CD14-positive monocyte (primary cell): ENCODE data around the gene BNC2. TPM values are rescaled to one million over a fixed set of nuclear protein-coding genes. Genes with fewer than 3 reads are reported as not detected.

Experiments used
- DNase-seq, 3 donors: peaks; one replicate each; pipeline ENCODE4 v3.0.0-alpha.2; 2011 to 2022
- H2AFZ ChIP-seq: 2 replicates; pipeline ENCODE4 v1.6.0; 2012; ENCODE audit warnings: mild to moderate bottlenecking, low read depth, low read length, inconsistent platforms; ENCODE audit not compliant: insufficient read depth, poor library complexity, severe bottlenecking
- H3K27ac ChIP-seq, 2 donors: 1 replicate in 1 of 2; 2 replicates in 1 of 2; pipeline ENCODE4 v1.5.1; 2012 to 2013; ENCODE audit warnings: low read length in 2 of 2, control low read depth in 1 of 2, inconsistent platforms in 1 of 2, low read depth in 1 of 2, mild to moderate bottlenecking in 1 of 2
- H3K27me3 ChIP-seq, 2 donors: one replicate each; pipeline versions ENCODE4 v1.6.0 to v1.6.1; 2011 to 2013; ENCODE audit warnings: low read length in 2 of 2; ENCODE audit not compliant: control insufficient read depth in 2 of 2, insufficient read depth in 2 of 2
- H3K36me3 ChIP-seq, 2 donors: replicated peaks in 1 of 2; 1 replicate in 1 of 2; 2 replicates in 1 of 2; pipeline versions ENCODE4 v1.5.1 to v1.6.1; 2012 to 2013; ENCODE audit warnings: low read length in 2 of 2, control low read depth in 1 of 2, inconsistent platforms in 1 of 2, mild to moderate bottlenecking in 1 of 2; ENCODE audit not compliant: insufficient read depth in 2 of 2, control insufficient read depth in 1 of 2
- H3K4me1 ChIP-seq, 2 donors: 1 replicate in 1 of 2; 2 replicates in 1 of 2; pipeline versions ENCODE4 v1.5.1 to v1.6.1; 2012 to 2013; ENCODE audit warnings: low read length in 2 of 2, control low read depth in 1 of 2, inconsistent platforms in 1 of 2, mild to moderate bottlenecking in 1 of 2, moderate library complexity in 1 of 2; ENCODE audit not compliant: insufficient read depth in 2 of 2, control insufficient read depth in 1 of 2
- H3K4me2 ChIP-seq: replicated peaks from 2 replicates; pipeline ENCODE3; 2012; ENCODE audit warnings: low read length, moderate library complexity, mild to moderate bottlenecking; ENCODE audit not compliant: poor library complexity, severe bottlenecking; ENCODE audit errors: extremely low read depth
- H3K4me3 ChIP-seq, 3 experiments: fragments of 200-600 bp in 1 of 3; sonication (generic) in 1 of 3; replicated peaks in 1 of 3; 1 replicate in 2 of 3; 2 replicates in 1 of 3; pipeline ENCODE4 v1.5.1; 2011 to 2013; ENCODE audit warnings: low read length in 3 of 3, mild to moderate bottlenecking in 3 of 3, control low read depth in 2 of 3, low read depth in 2 of 3, inconsistent platforms in 1 of 3, moderate library complexity in 1 of 3
- H3K79me2 ChIP-seq: 2 replicates; pipeline ENCODE4 v1.6.0; 2012; ENCODE audit warnings: mild to moderate bottlenecking, control low read depth, inconsistent platforms, low read length, moderate library complexity; ENCODE audit not compliant: insufficient read depth
- H3K9ac ChIP-seq: 2 replicates; pipeline ENCODE4 v1.6.0; 2017; ENCODE audit warnings: low read length, mild to moderate bottlenecking; ENCODE audit not compliant: insufficient read depth, poor library complexity, severe bottlenecking
- H3K9me3 ChIP-seq, 2 donors: replicated peaks in 1 of 2; 1 replicate in 1 of 2; 2 replicates in 1 of 2; pipeline versions ENCODE4 v1.5.1 to v1.6.1; 2012 to 2013; ENCODE audit warnings: low read length in 2 of 2, control low read depth in 1 of 2; ENCODE audit not compliant: control insufficient read depth in 1 of 2, insufficient read depth in 1 of 2
- H4K20me1 ChIP-seq: 2 replicates; pipeline ENCODE4 v1.6.0; 2012; ENCODE audit warnings: mild to moderate bottlenecking, low read length, control low read depth, moderate library complexity; ENCODE audit not compliant: insufficient read depth
- H3K27ac Mint-ChIP-seq, 7 donors: one replicate each; pipeline ENCODE4 v1.8.0; 2020; ENCODE audit warnings: mild to moderate bottlenecking in 7 of 7, mixed read lengths in 7 of 7, moderate library complexity in 6 of 7, inconsistent platforms in 2 of 7
- H3K27me3 Mint-ChIP-seq, 3 donors: one replicate each; pipeline ENCODE4 v1.8.0; 2021 to 2022; ENCODE audit warnings: low read depth in 3 of 3, mild to moderate bottlenecking in 3 of 3, mixed read lengths in 3 of 3, moderate library complexity in 3 of 3, inconsistent platforms in 1 of 3
- H3K36me3 Mint-ChIP-seq, 2 donors: one replicate each; pipeline ENCODE4 v1.8.0; 2020; ENCODE audit warnings: mixed read lengths in 2 of 2, inconsistent platforms in 1 of 2, mild to moderate bottlenecking in 1 of 2
- H3K4me1 Mint-ChIP-seq: one replicate; pipeline ENCODE4 v1.8.0; 2020; ENCODE audit warnings: mild to moderate bottlenecking, mixed read lengths
- H3K4me3 Mint-ChIP-seq, 2 donors: one replicate each; pipeline ENCODE4 v1.8.0; 2020; ENCODE audit warnings: mild to moderate bottlenecking in 2 of 2, mixed read lengths in 2 of 2, moderate library complexity in 1 of 2
- H3K9me3 Mint-ChIP-seq, 7 donors: one replicate each; pipeline ENCODE4 v1.8.0; 2020 to 2022; ENCODE audit warnings: mixed read lengths in 7 of 7, mild to moderate bottlenecking in 6 of 7, moderate library complexity in 6 of 7, inconsistent platforms in 2 of 7
- CTCF ChIP-seq: fragments of 200-600 bp; IDR thresholded peaks from one replicate; pipeline ENCODE4 v1.8.0; 2022; ENCODE audit warnings: antibody characterized with exemption, mild to moderate bottlenecking
- WGBS: methylation state at CpG from one replicate; pipeline ENCODE4 v1.1.5; 2013; ENCODE audit warnings: missing lambda C conversion rate; ENCODE audit not compliant: insufficient coverage; 5-methylcytosine and 5-hydroxymethylcytosine counted together
- intact Hi-C, 2 donors: fragments of 100-400 bp; cut with micrococcal nuclease; formaldehyde crosslinking; loops; one replicate each; pipeline versions ENCODE4 v1.15.0 to v1.15.1; 2023
- polyA plus RNA-seq, 3 donors: library from polyadenylated mRNA; depleted of rRNA in 1 of 3; unstranded in 2 of 3; stranded (reverse) in 1 of 3; fragments of 300-500 nt in 2 of 3; fragments of >200 nt in 1 of 3; fragmentation: Illumina TruSeq in 2 of 3; gene quantifications; 1 replicate in 2 of 3; 2 replicates in 1 of 3; pipeline ENCODE4 v1.2.3, GENCODE V29; 2012 to 2021

Gene BNC2
- polyA plus RNA-seq, 3 donors = 0.01 TPM; not detected in 2

- no peak overlapping the region for H3K27ac ChIP-seq
- no peak overlapping the region for H2AFZ ChIP-seq
- Mint-ChIP-seq H3K27ac (no peak overlapping the region), H3K4me3 (no peak overlapping the region), H3K9me3 (peaks cover 0 to 5% (median 0%) of the 10 kb centered on the region in 7 donors), H3K4me1 (no peaks in the 10 kb centered on the region), H3K36me3 (no peaks in the 10 kb centered on the region), H3K27me3 (no peaks in the 10 kb centered on the region)
- 90% methylated on average over 6 of the region's 7 CpGs for WGBS
- H3K4me2 ChIP-seq = no peak overlapping the region
- no peaks in the 10 kb centered on the region for H3K27me3 ChIP-seq
- H3K36me3 ChIP-seq = no peaks in the 10 kb centered on the region
- intact Hi-C loops = no loop called here
- H3K9me3 ChIP-seq = no peaks in the 10 kb centered on the region
- no peak overlapping the region for H3K4me3 ChIP-seq
- H3K9ac ChIP-seq = no peak overlapping the region
- no peaks in the 10 kb centered on the region for H4K20me1 ChIP-seq
- H3K79me2 ChIP-seq = no peaks in the 10 kb centered on the region
- H3K4me1 ChIP-seq = no peaks in the 10 kb centered on the region
- no peak for DNase-seq
- no peak for TF ChIP-seq CTCF
These were observed 188.2 kb downstream of the BNC2 start for GRCh38 chr9:16682273-16682672.

GRCh38 chr9:16681652-16681987 is 188.8 kb downstream of the BNC2 start:
- TF ChIP-seq CTCF = no peak
- no peaks in the 10 kb centered on the region for H3K36me3 ChIP-seq
- intact Hi-C loops = no loop called here
- H3K4me3 ChIP-seq = no peak overlapping the region
- H3K4me2 ChIP-seq = no peak overlapping the region
- no peak for DNase-seq
- 90% methylated on average over 4 of the region's 7 CpGs for WGBS
- no peaks in the 10 kb centered on the region for H3K4me1 Mint-ChIP-seq
- H3K36me3 Mint-ChIP-seq = no peaks in the 10 kb centered on the region
- no peaks in the 10 kb centered on the region for H4K20me1 ChIP-seq
- no peaks in the 10 kb centered on the region for H3K4me1 ChIP-seq
- no peaks in the 10 kb centered on the region for H3K27me3 Mint-ChIP-seq
- no peak overlapping the region for H3K27ac Mint-ChIP-seq
- peaks cover 0 to 5% (median 0%) of the 10 kb centered on the region in 7 donors for H3K9me3 Mint-ChIP-seq
- H3K9ac ChIP-seq = no peak overlapping the region
- H3K27ac ChIP-seq = no peak overlapping the region
- H2AFZ ChIP-seq = no peak overlapping the region
- H3K4me3 Mint-ChIP-seq = no peak overlapping the region
- H3K27me3 ChIP-seq = no peaks in the 10 kb centered on the region
- no peaks in the 10 kb centered on the region for H3K9me3 ChIP-seq
- H3K79me2 ChIP-seq = no peaks in the 10 kb centered on the region
